ENCODE measurements around the gene ZNF41. TPM values are rescaled to one million over a fixed set of nuclear protein-coding genes. Genes with fewer than 3 reads are reported as not detected.

The ZNF41 gene
- total RNA-seq, 1 donor from 2014 or later, result 6.3 TPM

- Mint-ChIP-seq H3K27ac (ENCODE audit: unreplicated experiment) (no peak overlapping the region), H3K4me1 (ENCODE audit: unreplicated experiment) (peaks cover 29% of the 10 kb centered on the region), H3K9me3 (ENCODE audit: unreplicated experiment) (peaks cover 9% of the 10 kb centered on the region), H3K27me3 (ENCODE audit: unreplicated experiment) (no peaks in the 10 kb centered on the region), H3K36me3 (ENCODE audit: unreplicated experiment) (no peaks in the 10 kb centered on the region), H3K4me3 (ENCODE audit: unreplicated experiment) (no peak overlapping the region)
- TF ChIP-seq, protein P1, sequence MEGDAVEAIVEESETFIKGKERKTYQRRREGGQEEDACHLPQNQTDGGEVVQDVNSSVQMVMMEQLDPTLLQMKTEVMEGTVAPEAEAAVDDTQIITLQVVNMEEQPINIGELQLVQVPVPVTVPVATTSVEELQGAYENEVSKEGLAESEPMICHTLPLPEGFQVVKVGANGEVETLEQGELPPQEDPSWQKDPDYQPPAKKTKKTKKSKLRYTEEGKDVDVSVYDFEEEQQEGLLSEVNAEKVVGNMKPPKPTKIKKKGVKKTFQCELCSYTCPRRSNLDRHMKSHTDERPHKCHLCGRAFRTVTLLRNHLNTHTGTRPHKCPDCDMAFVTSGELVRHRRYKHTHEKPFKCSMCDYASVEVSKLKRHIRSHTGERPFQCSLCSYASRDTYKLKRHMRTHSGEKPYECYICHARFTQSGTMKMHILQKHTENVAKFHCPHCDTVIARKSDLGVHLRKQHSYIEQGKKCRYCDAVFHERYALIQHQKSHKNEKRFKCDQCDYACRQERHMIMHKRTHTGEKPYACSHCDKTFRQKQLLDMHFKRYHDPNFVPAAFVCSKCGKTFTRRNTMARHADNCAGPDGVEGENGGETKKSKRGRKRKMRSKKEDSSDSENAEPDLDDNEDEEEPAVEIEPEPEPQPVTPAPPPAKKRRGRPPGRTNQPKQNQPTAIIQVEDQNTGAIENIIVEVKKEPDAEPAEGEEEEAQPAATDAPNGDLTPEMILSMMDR (IDR thresholded peaks at IDR 0.05), result no peak
- peak; percentile 40 for DNase-seq (ENCODE audit: extremely low spot score, unreplicated experiment)
Observed at GRCh38 chrX:47481160-47481559, 1.9 kb downstream of the ZNF41 start.

DNA sequence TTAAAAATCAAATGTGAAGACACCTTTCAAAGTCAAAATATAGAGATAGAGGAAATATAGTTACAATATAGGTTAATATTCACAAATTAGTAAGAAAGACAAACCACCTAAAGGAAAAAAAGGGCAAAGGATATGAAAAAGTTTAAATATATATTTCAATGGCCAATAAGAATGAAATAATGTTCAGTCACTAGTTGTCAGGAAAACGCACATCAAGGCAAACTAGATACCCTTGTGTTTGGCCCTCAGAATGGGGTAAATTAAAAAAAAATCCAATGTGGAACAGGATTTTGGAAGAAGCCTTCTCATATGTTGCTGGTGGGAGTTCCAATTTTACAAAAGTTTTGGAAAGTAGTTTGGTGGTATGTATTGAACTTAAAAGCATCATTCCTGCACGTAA is 2.4 kb downstream of the ZNF41 start:
- no peak overlapping the region for H3K4me3 Mint-ChIP-seq (ENCODE audit: unreplicated experiment)
- no peak for DNase-seq (ENCODE audit: extremely low spot score, unreplicated experiment)
- H3K36me3 Mint-ChIP-seq (ENCODE audit: unreplicated experiment), result no peaks in the 10 kb centered on the region
- TF ChIP-seq, protein P1 (IDR thresholded peaks at IDR 0.05), result no peak
- H3K27ac Mint-ChIP-seq (ENCODE audit: unreplicated experiment), result no peak overlapping the region
- H3K9me3 Mint-ChIP-seq (ENCODE audit: unreplicated experiment), result peaks cover 9% of the 10 kb centered on the region
- peaks cover 29% of the 10 kb centered on the region for H3K4me1 Mint-ChIP-seq (ENCODE audit: unreplicated experiment)
- H3K27me3 Mint-ChIP-seq (ENCODE audit: unreplicated experiment), result no peaks in the 10 kb centered on the region

DNA sequence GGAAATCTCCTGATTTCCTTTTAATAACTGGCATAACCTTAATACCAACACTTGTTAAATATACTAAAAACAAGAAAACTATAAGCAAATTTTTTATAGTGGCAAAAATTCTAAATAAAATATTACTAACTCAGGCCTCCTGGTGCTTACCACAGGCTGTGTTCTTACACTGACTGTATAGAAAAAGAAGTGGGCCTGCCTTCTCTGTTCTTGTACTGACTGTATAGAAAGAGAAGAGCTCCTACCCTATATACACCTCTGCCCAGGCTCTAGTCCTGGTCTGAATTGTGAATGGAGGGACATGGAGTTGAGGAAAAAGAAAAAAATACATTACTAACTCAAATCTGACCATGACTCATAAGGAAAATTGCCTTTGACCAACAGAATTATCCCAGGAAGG is 7.5 kb downstream of the ZNF41 start:
- no peaks in the 10 kb centered on the region for H3K36me3 Mint-ChIP-seq (ENCODE audit: unreplicated experiment)
- no peak overlapping the region for H3K4me3 Mint-ChIP-seq (ENCODE audit: unreplicated experiment)
- peaks cover 4% of the 10 kb centered on the region for H3K9me3 Mint-ChIP-seq (ENCODE audit: unreplicated experiment)
- no peak for DNase-seq (ENCODE audit: extremely low spot score, unreplicated experiment)
- no peak overlapping the region for H3K27ac Mint-ChIP-seq (ENCODE audit: unreplicated experiment)
- no peaks in the 10 kb centered on the region for H3K27me3 Mint-ChIP-seq (ENCODE audit: unreplicated experiment)
- H3K4me1 Mint-ChIP-seq (ENCODE audit: unreplicated experiment), result peaks cover 3% of the 10 kb centered on the region
- TF ChIP-seq, protein P1 (IDR thresholded peaks at IDR 0.05), result no peak

DNA sequence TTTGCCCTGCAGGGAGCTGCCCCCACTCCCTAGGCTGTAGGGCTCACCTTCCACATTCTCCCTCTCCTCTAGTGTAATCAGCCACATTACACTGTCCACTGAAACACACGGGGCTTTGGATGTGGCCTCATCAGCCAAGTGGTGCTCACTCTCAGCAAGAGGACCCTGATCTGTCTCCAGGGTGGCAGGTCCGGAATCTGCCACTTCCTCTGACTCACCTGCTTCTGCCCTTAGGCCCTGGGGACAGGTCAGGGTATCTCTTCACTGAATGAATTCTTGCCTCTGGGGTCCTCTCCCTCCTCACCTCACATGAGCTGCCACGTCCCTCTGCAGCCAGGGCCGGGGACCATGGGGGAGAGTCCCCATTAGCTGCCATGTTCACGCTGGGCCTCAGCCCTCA is 15.9 kb downstream of the ZNF41 start:
- DNase-seq (ENCODE audit: extremely low spot score, unreplicated experiment), result no peak
- TF ChIP-seq, protein P1 (IDR thresholded peaks at IDR 0.05), result no peak
- Mint-ChIP-seq H3K27ac (ENCODE audit: unreplicated experiment) (no peak overlapping the region), H3K36me3 (ENCODE audit: unreplicated experiment) (peaks cover 7% of the 10 kb centered on the region), H3K9me3 (ENCODE audit: unreplicated experiment) (peaks cover 9% of the 10 kb centered on the region), H3K4me1 (ENCODE audit: unreplicated experiment) (no peaks in the 10 kb centered on the region), H3K27me3 (ENCODE audit: unreplicated experiment) (no peaks in the 10 kb centered on the region), H3K4me3 (ENCODE audit: unreplicated experiment) (no peak overlapping the region)

- peaks cover 8% of the 10 kb centered on the region for H3K36me3 Mint-ChIP-seq (ENCODE audit: unreplicated experiment)
- no peak for DNase-seq (ENCODE audit: extremely low spot score, unreplicated experiment)
- H3K4me1 Mint-ChIP-seq (ENCODE audit: unreplicated experiment), result no peaks in the 10 kb centered on the region
- H3K27ac Mint-ChIP-seq (ENCODE audit: unreplicated experiment), result no peak overlapping the region
- peaks cover 27% of the 10 kb centered on the region for H3K9me3 Mint-ChIP-seq (ENCODE audit: unreplicated experiment)
- H3K27me3 Mint-ChIP-seq (ENCODE audit: unreplicated experiment), result no peaks in the 10 kb centered on the region
- TF ChIP-seq, protein P1 (IDR thresholded peaks at IDR 0.05), result no peak
- H3K4me3 Mint-ChIP-seq (ENCODE audit: unreplicated experiment), result no peak overlapping the region
Observed at GRCh38 chrX:47460561-47460960, 22.5 kb downstream of the ZNF41 start.
